ENCODE data around the gene LRRIQ3. TPM values are rescaled to one million over a fixed set of nuclear protein-coding genes. Genes with fewer than 3 reads are reported as not detected.
"Not testable (repeated sequence)": the region's sequence is repeated elsewhere in the genome, so short reads cannot be mapped to it uniquely, and the experiment has no call there.

LRRIQ3 gene
- total and polyA plus RNA-seq, 8 donors, result 0.15 to 1.1 (median 0.54) TPM

GRCh38 chr1:74193908-74194307, 4.1 kb downstream of the LRRIQ3 start:
- H3K36me3 ChIP-seq, result no peaks in the 10 kb centered on the region
- no peaks in the 10 kb centered on the region for H3K27me3 ChIP-seq
- no peaks in the 10 kb centered on the region for H3K9me3 ChIP-seq
- intact Hi-C loops (cut with DNase I), result no loop called here
- no peak for ATAC-seq
- peaks cover 0 to 2% (median 0%) of the 10 kb centered on the region in 3 donors for H3K4me1 ChIP-seq
- no peak overlapping the region for H3K4me3 ChIP-seq
- no peak for FAIRE-seq
- no peak overlapping the region for H3K27ac ChIP-seq
- TF ChIP-seq, protein P1, sequence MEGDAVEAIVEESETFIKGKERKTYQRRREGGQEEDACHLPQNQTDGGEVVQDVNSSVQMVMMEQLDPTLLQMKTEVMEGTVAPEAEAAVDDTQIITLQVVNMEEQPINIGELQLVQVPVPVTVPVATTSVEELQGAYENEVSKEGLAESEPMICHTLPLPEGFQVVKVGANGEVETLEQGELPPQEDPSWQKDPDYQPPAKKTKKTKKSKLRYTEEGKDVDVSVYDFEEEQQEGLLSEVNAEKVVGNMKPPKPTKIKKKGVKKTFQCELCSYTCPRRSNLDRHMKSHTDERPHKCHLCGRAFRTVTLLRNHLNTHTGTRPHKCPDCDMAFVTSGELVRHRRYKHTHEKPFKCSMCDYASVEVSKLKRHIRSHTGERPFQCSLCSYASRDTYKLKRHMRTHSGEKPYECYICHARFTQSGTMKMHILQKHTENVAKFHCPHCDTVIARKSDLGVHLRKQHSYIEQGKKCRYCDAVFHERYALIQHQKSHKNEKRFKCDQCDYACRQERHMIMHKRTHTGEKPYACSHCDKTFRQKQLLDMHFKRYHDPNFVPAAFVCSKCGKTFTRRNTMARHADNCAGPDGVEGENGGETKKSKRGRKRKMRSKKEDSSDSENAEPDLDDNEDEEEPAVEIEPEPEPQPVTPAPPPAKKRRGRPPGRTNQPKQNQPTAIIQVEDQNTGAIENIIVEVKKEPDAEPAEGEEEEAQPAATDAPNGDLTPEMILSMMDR (IDR thresholded peaks at IDR 0.05), result no peak
- no peak for DNase-seq
- WGBS, 2 donors, result 47 to 70% methylated on average over 2 of the region's 2 CpGs

GRCh38 chr1:74180490-74180889, 17.5 kb downstream of the LRRIQ3 start:
- Histone ChIP-seq H3K27me3 (no peaks in the 10 kb centered on the region), H3K4me3 (no peak overlapping the region), H3K9me3 (peaks cover 0 to 7% (median 0%) of the 10 kb centered on the region in 4 donors), H3K4me1 (no peaks in the 10 kb centered on the region), H3K27ac (no peak overlapping the region), H3K36me3 (no peaks in the 10 kb centered on the region)
- ATAC-seq (no peak), DNase-seq (no peak), FAIRE-seq (no peak)
- TF ChIP-seq, protein P1 (IDR thresholded peaks at IDR 0.05), result no peak
- intact Hi-C loops (cut with DNase I), result no loop called here

- 85 to 100% methylated on average over 1 of the region's 1 CpG for WGBS, 2 donors
- H3K9me3 ChIP-seq; FAIRE-seq; H3K36me3 ChIP-seq; H3K27me3 ChIP-seq; intact Hi-C loops (cut with DNase I); ATAC-seq; H3K27ac ChIP-seq; DNase-seq; H3K4me1 ChIP-seq; H3K4me3 ChIP-seq: not testable (repeated sequence)
These were observed 23.6 kb downstream of the LRRIQ3 start for GRCh38 chr1:74174423-74174822.

DNA sequence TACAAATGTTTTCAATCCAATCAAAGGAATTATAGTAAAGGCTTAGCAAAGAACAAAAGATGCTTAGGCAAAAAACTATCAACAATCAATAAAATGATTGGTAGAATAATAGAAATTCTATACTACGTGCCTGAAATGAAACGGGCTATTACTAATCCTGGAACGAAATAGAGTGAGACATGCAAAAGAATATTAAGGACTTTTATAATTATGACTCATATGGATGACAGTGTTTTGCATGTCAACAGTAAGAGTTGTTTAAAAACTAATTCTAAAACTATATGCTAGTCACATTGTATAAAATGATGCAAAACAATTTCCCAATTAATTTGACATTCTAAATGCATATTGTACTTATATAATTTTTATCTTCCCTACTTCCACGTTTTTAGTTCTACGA, 35.6 kb downstream of the LRRIQ3 start:
- peaks cover 0 to 3% (median 0%) of the 10 kb centered on the region in 4 donors for H3K9me3 ChIP-seq
- TF ChIP-seq, protein P1 (IDR thresholded peaks at IDR 0.05), result no peak
- ATAC-seq (no peak), FAIRE-seq (no peak), DNase-seq (no peak)
- H3K36me3 ChIP-seq, result no peaks in the 10 kb centered on the region
- no peak overlapping the region for H3K27ac ChIP-seq
- no peaks in the 10 kb centered on the region for H3K27me3 ChIP-seq
- no peak overlapping the region for H3K4me3 ChIP-seq
- intact Hi-C loops (cut with DNase I), result no loop called here
- no peaks in the 10 kb centered on the region for H3K4me1 ChIP-seq
- WGBS, 2 donors, result 51 to 63% methylated on average over 5 of the region's 5 CpGs

DNA sequence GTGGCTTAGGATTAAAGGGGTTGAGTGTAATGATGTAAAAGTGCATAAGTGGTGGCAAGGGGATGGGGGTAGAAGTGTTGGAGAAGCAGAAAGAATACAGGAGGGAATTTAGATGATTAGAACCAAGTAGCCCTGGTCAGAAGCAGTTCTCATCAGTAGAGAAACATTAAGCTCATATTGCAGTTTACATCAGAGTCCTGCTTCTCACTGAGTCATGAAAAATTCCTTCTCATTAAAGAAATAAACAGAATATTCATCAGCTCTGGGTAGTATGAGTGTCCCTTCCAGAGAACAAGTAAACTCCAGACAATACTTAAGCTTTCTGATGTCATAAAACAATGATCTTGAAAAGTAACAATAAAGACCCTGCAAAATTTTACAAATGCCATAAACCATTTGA, 36.5 kb downstream of the LRRIQ3 start:
- intact Hi-C loops (cut with DNase I), result no loop called here

More for the DNA sequence above, 36.5 kb downstream of the LRRIQ3 start:
- H3K4me3 ChIP-seq, result no peak overlapping the region
- H3K36me3 ChIP-seq, result no peaks in the 10 kb centered on the region
- TF ChIP-seq, protein P1 (IDR thresholded peaks at IDR 0.05), result no peak
- no peaks in the 10 kb centered on the region for H3K27me3 ChIP-seq
- no peaks in the 10 kb centered on the region for H3K4me1 ChIP-seq
- no peak overlapping the region for H3K27ac ChIP-seq
- H3K9me3 ChIP-seq, result peaks cover 0 to 3% (median 0%) of the 10 kb centered on the region in 4 donors
- FAIRE-seq (no peak), DNase-seq (no peak), ATAC-seq (no peak)
